ENCODE data around the gene CWC27. TPM values are rescaled to one million over a fixed set of nuclear protein-coding genes. Genes with fewer than 3 reads are reported as not detected.

The CWC27 gene
- polyA plus RNA-seq, 4 donors, result 7.0 to 21.3 (median 14.8) TPM

DNA sequence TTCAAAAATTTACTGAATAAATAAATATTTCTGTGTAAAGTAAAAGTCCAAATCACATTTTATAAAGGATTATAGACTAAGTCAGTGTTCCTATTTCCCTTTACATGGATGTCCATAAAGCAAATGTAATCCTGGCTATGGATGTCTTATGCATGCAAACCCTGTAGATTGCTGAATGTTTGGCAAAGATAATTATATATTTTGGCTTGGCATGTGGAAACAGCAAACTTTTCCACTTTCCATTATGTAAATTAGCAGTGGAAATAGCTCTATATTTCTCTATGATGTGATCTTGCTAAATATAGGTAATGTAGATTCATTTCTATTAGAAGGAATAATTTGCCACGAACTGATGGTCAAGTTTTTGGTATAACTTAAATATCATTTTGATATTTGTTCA is 66.5 kb downstream of the CWC27 start:
- Histone ChIP-seq H3K4me1 (ENCODE audit: control insufficient read depth in 3 of 3, insufficient read depth in 2 of 3, low read depth in 1 of 3, low read length in 2 of 3) (no peaks in the 10 kb centered on the region), H3K27me3 (ENCODE audit: control insufficient read depth in 3 of 3, insufficient read depth in 3 of 3, low read length in 3 of 3) (no peaks in the 10 kb centered on the region), H3K27ac (ENCODE audit: low read depth in 1 of 3, low read length in 2 of 3) (no peak overlapping the region), H3K4me3 (ENCODE audit: low read depth in 1 of 3, low read length in 3 of 3) (no peak overlapping the region), H3K36me3 (ENCODE audit: control insufficient read depth in 3 of 3, insufficient read depth in 2 of 3, low read depth in 1 of 3, low read length in 3 of 3) (no peaks in the 10 kb centered on the region), H3K9me3 (ENCODE audit: control insufficient read depth in 2 of 2, insufficient read depth in 1 of 2, low read depth in 1 of 2, low read length in 1 of 2) (peaks cover 0 to 5% of the 10 kb centered on the region in 2 donors)
- no peak for DNase-seq
- no peak for FAIRE-seq
- 85 to 100% (median 90%) methylated on average over 1 of the region's 1 CpG for WGBS, 3 donors

DNA sequence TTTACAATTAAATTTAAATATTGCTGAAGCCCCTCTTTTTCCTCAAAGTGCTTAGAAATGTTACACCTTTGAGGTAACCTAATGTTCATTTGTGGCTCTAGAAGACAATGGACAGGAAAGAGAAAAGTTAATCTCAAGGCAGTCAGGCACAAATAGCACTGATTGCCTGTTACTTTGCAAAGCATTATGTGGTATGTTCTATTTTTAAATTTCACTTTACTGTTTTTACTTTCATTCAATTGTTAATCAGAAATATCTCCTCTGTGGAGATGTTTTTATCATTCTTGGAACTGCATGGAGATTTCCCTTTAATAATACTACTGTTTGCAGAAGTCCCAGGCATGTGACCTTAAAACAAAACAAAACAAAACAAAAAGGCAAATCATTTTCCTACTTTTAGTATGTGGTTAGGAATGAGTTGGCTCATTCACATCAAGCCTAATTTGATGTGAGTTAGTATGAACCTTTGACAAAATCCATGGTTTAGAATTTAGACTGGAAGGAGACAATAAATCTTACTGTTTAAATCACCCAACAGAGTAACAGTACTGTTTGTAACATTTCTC is 67.5 kb downstream of the CWC27 start:
- Histone ChIP-seq H3K4me1 (ENCODE audit: control insufficient read depth in 3 of 3, insufficient read depth in 2 of 3, low read depth in 1 of 3, low read length in 2 of 3) (no peaks in the 10 kb centered on the region), H3K9me3 (ENCODE audit: control insufficient read depth in 2 of 2, insufficient read depth in 1 of 2, low read depth in 1 of 2, low read length in 1 of 2) (peaks cover 0 to 11% of the 10 kb centered on the region in 2 donors), H3K36me3 (ENCODE audit: control insufficient read depth in 3 of 3, insufficient read depth in 2 of 3, low read depth in 1 of 3, low read length in 3 of 3) (peaks cover 0 to 2% (median 0%) of the 10 kb centered on the region in 3 donors), H3K27me3 (ENCODE audit: control insufficient read depth in 3 of 3, insufficient read depth in 3 of 3, low read length in 3 of 3) (no peaks in the 10 kb centered on the region), H3K4me3 (ENCODE audit: low read depth in 1 of 3, low read length in 3 of 3) (no peak overlapping the region), H3K27ac (ENCODE audit: low read depth in 1 of 3, low read length in 2 of 3) (no peak overlapping the region)
- no peak for DNase-seq
- no peak for FAIRE-seq

DNA sequence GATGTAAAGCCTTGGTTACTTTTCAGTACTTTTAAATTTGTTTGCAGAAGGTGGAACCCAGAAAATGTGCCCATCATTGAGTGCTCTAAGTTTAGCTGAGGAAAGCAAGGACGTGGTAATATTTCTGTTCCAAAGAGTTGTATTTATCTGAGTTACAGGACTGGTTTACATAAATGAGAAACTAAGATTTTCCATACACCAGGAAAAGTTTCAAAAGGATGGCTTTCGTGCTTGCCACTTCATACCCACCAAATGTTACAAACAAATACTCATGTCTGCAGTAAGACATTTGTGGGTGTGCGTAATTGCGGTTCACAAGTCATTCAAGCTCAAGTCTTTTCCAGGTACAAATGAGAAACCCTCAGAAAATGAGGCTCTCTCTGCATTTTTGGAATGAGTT is 68.1 kb downstream of the CWC27 start:
- Histone ChIP-seq H3K36me3 (ENCODE audit: control insufficient read depth in 3 of 3, insufficient read depth in 2 of 3, low read depth in 1 of 3, low read length in 3 of 3) (peaks cover 0 to 4% (median 0%) of the 10 kb centered on the region in 3 donors), H3K9me3 (ENCODE audit: control insufficient read depth in 2 of 2, insufficient read depth in 1 of 2, low read depth in 1 of 2, low read length in 1 of 2) (peaks cover 0 to 11% of the 10 kb centered on the region in 2 donors), H3K4me3 (ENCODE audit: low read depth in 1 of 3, low read length in 3 of 3) (no peak overlapping the region), H3K27ac (ENCODE audit: low read depth in 1 of 3, low read length in 2 of 3) (no peak overlapping the region), H3K4me1 (ENCODE audit: control insufficient read depth in 3 of 3, insufficient read depth in 2 of 3, low read depth in 1 of 3, low read length in 2 of 3) (no peaks in the 10 kb centered on the region), H3K27me3 (ENCODE audit: control insufficient read depth in 3 of 3, insufficient read depth in 3 of 3, low read length in 3 of 3) (no peaks in the 10 kb centered on the region)
- 85 to 95% (median 92%) methylated on average over 4 of the region's 4 CpGs for WGBS, 3 donors
- DNase-seq (no peak), FAIRE-seq (no peak)

DNA sequence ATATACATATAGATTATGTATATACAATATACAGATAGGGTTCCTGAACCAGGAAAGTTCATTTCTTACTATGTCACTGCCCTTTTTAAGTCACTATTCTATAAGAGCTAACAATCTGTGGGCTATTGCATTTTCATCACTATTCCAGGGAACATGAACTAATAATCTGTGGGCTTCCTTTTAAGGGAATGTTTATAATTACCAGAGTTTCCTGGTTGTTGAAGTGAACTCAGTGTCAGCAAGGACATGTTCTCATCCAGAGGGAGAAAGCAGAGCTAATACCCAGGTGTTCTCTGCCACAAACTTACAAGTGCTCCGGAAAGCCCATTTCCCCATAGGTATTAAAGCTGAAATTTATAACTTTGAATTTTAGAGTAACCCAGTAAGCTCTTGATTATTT is 69.6 kb downstream of the CWC27 start:
- Histone ChIP-seq H3K9me3 (ENCODE audit: control insufficient read depth in 2 of 2, insufficient read depth in 1 of 2, low read depth in 1 of 2, low read length in 1 of 2) (peaks cover 0 to 13% of the 10 kb centered on the region in 2 donors), H3K4me1 (ENCODE audit: control insufficient read depth in 3 of 3, insufficient read depth in 2 of 3, low read depth in 1 of 3, low read length in 2 of 3) (no peaks in the 10 kb centered on the region), H3K4me3 (ENCODE audit: low read depth in 1 of 3, low read length in 3 of 3) (no peak overlapping the region), H3K36me3 (ENCODE audit: control insufficient read depth in 3 of 3, insufficient read depth in 2 of 3, low read depth in 1 of 3, low read length in 3 of 3) (peaks cover 0 to 7% (median 0%) of the 10 kb centered on the region in 3 donors), H3K27me3 (ENCODE audit: control insufficient read depth in 3 of 3, insufficient read depth in 3 of 3, low read length in 3 of 3) (no peaks in the 10 kb centered on the region), H3K27ac (ENCODE audit: low read depth in 1 of 3, low read length in 2 of 3) (no peak overlapping the region)
- 79 to 94% (median 93%) methylated on average over 1 of the region's 1 CpG for WGBS, 3 donors
- no peak for FAIRE-seq
- DNase-seq, result no peak

DNA sequence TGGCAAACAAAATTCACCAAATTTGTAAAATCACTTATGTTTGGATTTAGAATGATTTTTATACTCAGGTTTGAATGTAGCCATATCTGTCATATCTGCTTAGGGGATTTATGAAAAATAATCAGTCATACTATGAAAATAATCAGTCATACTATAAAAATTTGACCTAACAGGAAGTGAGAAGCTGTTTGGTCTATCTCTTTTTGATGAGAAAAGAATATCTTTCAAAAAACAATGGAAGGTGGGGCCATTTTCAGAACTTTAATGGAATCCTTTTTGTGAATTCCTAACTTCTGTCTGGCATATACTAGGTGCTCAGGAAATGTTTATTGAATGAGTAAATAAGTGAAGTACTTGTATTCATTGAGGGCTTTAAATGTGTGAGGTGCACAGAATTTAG is 70.1 kb downstream of the CWC27 start:
- no peak overlapping the region for H3K27ac ChIP-seq (ENCODE audit: low read depth in 1 of 3, low read length in 2 of 3)

DNA sequence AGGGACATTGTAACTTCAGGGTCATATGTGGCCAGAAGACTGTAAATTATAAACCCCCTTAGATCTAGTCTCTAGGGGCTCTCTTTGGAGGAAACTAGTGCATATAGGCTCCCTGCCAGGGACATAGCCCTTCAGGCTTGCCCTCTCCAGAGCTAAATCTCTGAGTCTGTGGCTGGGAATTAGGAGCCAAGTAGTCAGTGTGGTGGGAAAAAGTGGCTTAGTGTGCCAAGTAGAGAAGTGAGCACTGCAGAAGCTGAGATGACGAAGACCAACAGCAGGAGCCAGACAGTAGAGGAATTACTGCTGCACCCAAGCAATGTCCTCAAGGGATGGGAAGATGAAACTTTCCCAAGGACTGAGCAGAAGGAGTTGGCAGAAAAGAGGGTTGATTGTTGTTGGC is 71.2 kb downstream of the CWC27 start:
- 90 to 96% (median 91%) methylated on average over 1 of the region's 1 CpG for WGBS, 3 donors
- no peaks in the 10 kb centered on the region for H3K4me1 ChIP-seq (ENCODE audit: control insufficient read depth in 3 of 3, insufficient read depth in 2 of 3, low read depth in 1 of 3, low read length in 2 of 3)
- no peak overlapping the region for H3K4me3 ChIP-seq (ENCODE audit: low read depth in 1 of 3, low read length in 3 of 3)
- peaks cover 0 to 17% (median 0%) of the 10 kb centered on the region in 3 donors for H3K36me3 ChIP-seq (ENCODE audit: control insufficient read depth in 3 of 3, insufficient read depth in 2 of 3, low read depth in 1 of 3, low read length in 3 of 3)
- DNase-seq (no peak), FAIRE-seq (no peak)
- peaks cover 0 to 26% of the 10 kb centered on the region in 2 donors for H3K9me3 ChIP-seq (ENCODE audit: control insufficient read depth in 2 of 2, insufficient read depth in 1 of 2, low read depth in 1 of 2, low read length in 1 of 2)
- H3K27me3 ChIP-seq (ENCODE audit: control insufficient read depth in 3 of 3, insufficient read depth in 3 of 3, low read length in 3 of 3), result no peaks in the 10 kb centered on the region
- H3K27ac ChIP-seq (ENCODE audit: low read depth in 1 of 3, low read length in 2 of 3), result no peak overlapping the region

More for the DNA sequence above, 70.1 kb downstream of the CWC27 start:
- Histone ChIP-seq H3K9me3 (ENCODE audit: control insufficient read depth in 2 of 2, insufficient read depth in 1 of 2, low read depth in 1 of 2, low read length in 1 of 2) (peaks cover 0 to 15% of the 10 kb centered on the region in 2 donors), H3K4me3 (ENCODE audit: low read depth in 1 of 3, low read length in 3 of 3) (no peak overlapping the region), H3K36me3 (ENCODE audit: control insufficient read depth in 3 of 3, insufficient read depth in 2 of 3, low read depth in 1 of 3, low read length in 3 of 3) (peaks cover 0 to 7% (median 0%) of the 10 kb centered on the region in 3 donors), H3K27me3 (ENCODE audit: control insufficient read depth in 3 of 3, insufficient read depth in 3 of 3, low read length in 3 of 3) (no peaks in the 10 kb centered on the region), H3K4me1 (ENCODE audit: control insufficient read depth in 3 of 3, insufficient read depth in 2 of 3, low read depth in 1 of 3, low read length in 2 of 3) (no peaks in the 10 kb centered on the region)
- DNase-seq (no peak), FAIRE-seq (no peak)

DNA sequence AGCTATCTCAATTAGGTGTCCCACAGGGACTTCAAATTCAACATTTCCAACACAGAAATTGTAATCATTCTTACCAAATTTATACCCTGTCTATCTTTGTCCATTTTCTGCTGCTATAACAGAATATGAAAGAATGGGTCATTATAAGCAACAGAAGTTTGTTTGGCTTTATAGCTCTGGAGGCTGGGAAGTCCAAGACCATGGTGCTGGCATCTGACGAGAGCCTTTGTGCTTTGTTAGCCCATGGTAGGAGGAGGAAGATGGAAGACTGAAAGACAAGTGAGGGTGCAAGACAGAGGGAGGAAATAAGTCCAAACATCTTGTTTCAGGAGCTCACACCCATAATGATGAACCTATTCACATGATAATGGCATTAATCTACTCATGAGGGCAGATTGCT is 72.2 kb downstream of the CWC27 start:
- Histone ChIP-seq H3K4me1 (ENCODE audit: control insufficient read depth in 3 of 3, insufficient read depth in 2 of 3, low read depth in 1 of 3, low read length in 2 of 3) (no peaks in the 10 kb centered on the region), H3K27me3 (ENCODE audit: control insufficient read depth in 3 of 3, insufficient read depth in 3 of 3, low read length in 3 of 3) (no peaks in the 10 kb centered on the region), H3K27ac (ENCODE audit: low read depth in 1 of 3, low read length in 2 of 3) (no peak overlapping the region), H3K9me3 (ENCODE audit: control insufficient read depth in 2 of 2, insufficient read depth in 1 of 2, low read depth in 1 of 2, low read length in 1 of 2) (peaks cover 0 to 31% of the 10 kb centered on the region in 2 donors), H3K4me3 (ENCODE audit: low read depth in 1 of 3, low read length in 3 of 3) (no peak overlapping the region), H3K36me3 (ENCODE audit: control insufficient read depth in 3 of 3, insufficient read depth in 2 of 3, low read depth in 1 of 3, low read length in 3 of 3) (peaks cover 0 to 18% (median 0%) of the 10 kb centered on the region in 3 donors)
- 100% methylated on average over 1 of the region's 1 CpG for WGBS, 3 donors
- FAIRE-seq (no peak), DNase-seq (no peak)

DNA sequence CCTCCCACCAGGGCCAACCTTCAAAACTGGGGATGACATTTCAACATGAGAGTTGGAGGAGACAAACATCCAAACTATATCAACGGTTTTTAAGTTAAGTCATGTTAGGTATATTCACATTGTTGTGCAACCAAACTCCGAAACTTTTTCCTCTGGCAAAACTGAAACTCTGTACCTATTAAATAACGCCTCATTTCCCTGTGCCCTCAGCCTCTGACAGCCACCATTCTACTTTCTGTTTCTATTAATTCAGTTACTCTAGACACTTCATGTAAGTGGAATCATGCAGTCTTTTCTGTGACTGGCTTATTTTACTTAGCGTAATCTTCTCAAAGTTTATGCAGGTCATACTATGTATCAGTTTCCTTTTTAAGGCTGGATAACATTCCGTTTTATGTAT is 85.0 kb downstream of the CWC27 start:
- H3K27ac ChIP-seq (ENCODE audit: low read depth in 1 of 3, low read length in 2 of 3), result no peak overlapping the region
- peaks cover 0 to 2% (median 0%) of the 10 kb centered on the region in 3 donors for H3K36me3 ChIP-seq (ENCODE audit: control insufficient read depth in 3 of 3, insufficient read depth in 2 of 3, low read depth in 1 of 3, low read length in 3 of 3)
- H3K4me1 ChIP-seq (ENCODE audit: control insufficient read depth in 3 of 3, insufficient read depth in 2 of 3, low read depth in 1 of 3, low read length in 2 of 3), result no peaks in the 10 kb centered on the region
- H3K9me3 ChIP-seq (ENCODE audit: control insufficient read depth in 2 of 2, insufficient read depth in 1 of 2, low read depth in 1 of 2, low read length in 1 of 2), result no peaks in the 10 kb centered on the region
- WGBS, 3 donors, result 89 to 94% (median 93%) methylated on average over 5 of the region's 5 CpGs
- H3K4me3 ChIP-seq (ENCODE audit: low read depth in 1 of 3, low read length in 3 of 3), result no peak overlapping the region
- FAIRE-seq, result no peak
- DNase-seq, result no peak
- H3K27me3 ChIP-seq (ENCODE audit: control insufficient read depth in 3 of 3, insufficient read depth in 3 of 3, low read length in 3 of 3), result no peaks in the 10 kb centered on the region

DNA sequence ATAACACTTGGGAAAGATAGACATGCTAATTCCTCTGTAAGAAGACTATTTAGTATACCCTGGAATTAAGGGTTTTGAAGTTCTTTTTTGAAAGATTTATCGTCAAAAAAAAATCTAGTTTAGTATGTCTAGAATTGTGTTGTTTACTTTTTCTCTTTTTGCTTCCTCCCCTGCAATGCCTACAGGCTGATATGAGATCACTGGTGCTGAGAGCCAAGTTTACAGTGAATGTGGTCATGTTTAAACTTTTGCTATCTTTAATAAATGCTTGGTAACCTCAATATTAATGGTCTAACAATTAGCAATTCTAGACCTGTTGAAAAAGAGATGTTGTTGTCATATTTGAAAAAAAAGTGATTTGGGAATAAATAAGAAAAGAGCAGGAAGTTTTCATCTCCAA is 86.1 kb downstream of the CWC27 start:
- 70 to 88% (median 78%) methylated on average over 1 of the region's 1 CpG for WGBS, 3 donors
- FAIRE-seq, result peak; percentile 23

More for the DNA sequence above, 86.1 kb downstream of the CWC27 start:
- Histone ChIP-seq H3K9me3 (ENCODE audit: control insufficient read depth in 2 of 2, insufficient read depth in 1 of 2, low read depth in 1 of 2, low read length in 1 of 2) (no peaks in the 10 kb centered on the region), H3K27ac (ENCODE audit: low read depth in 1 of 3, low read length in 2 of 3) (no peak overlapping the region), H3K27me3 (ENCODE audit: control insufficient read depth in 3 of 3, insufficient read depth in 3 of 3, low read length in 3 of 3) (no peaks in the 10 kb centered on the region), H3K4me3 (ENCODE audit: low read depth in 1 of 3, low read length in 3 of 3) (no peak overlapping the region), H3K4me1 (ENCODE audit: control insufficient read depth in 3 of 3, insufficient read depth in 2 of 3, low read depth in 1 of 3, low read length in 2 of 3) (no peaks in the 10 kb centered on the region), H3K36me3 (ENCODE audit: control insufficient read depth in 3 of 3, insufficient read depth in 2 of 3, low read depth in 1 of 3, low read length in 3 of 3) (peaks cover 0 to 2% (median 0%) of the 10 kb centered on the region in 3 donors)
- no peak for DNase-seq

Measured in small intestine (tissue), 7 donors.